K562 (cell line): Measurements from ENCODE around the gene CEP192. TPM values are rescaled to one million over a fixed set of nuclear protein-coding genes. Genes with fewer than 3 reads are reported as not detected.

ENCODE experiments used
- DPF2 ChIP-seq: fragments of 450-650 bp; IDR thresholded peaks from 2 replicates; pipeline ENCODE4 v1.6.1; 2016
- EWSR1 ChIP-seq: fragments of 450-650 bp; IDR thresholded peaks from 2 replicates; pipeline ENCODE4 v1.6.1; 2018; ENCODE audit warnings: borderline replicate concordance, mild to moderate bottlenecking, low read depth, moderate library complexity; ENCODE audit not compliant: partially characterized antibody
- KLF10 ChIP-seq: fragments of 250-450 bp; sonication (Bioruptor Pico); IDR thresholded peaks from 2 replicates; pipeline ENCODE4 v1.6.1; 2021; ENCODE audit warnings: matching md5 sums
- MIER1 ChIP-seq: fragments of 450-650 bp; IDR thresholded peaks from 2 replicates; pipeline ENCODE4 v1.6.1; 2016; ENCODE audit warnings: antibody characterized with exemption, mild to moderate bottlenecking, low read depth
- TAF7 ChIP-seq: fragments of 450-650 bp; IDR thresholded peaks from 2 replicates; pipeline ENCODE4 v1.6.1; 2016; ENCODE audit warnings: missing genetic modification characterization, missing compliant biosample characterization
- TEAD1 ChIP-seq, 2 experiments: fragments of 450-650 bp in 1 of 2; sonication (generic) in 1 of 2; formaldehyde crosslinking; IDR thresholded peaks; 2 replicates each; pipeline versions ENCODE4 v1.4.0 to v1.8.0; 2020 to 2022; ENCODE audit warnings: mild to moderate bottlenecking in 2 of 2, missing genetic modification reagents in 1 of 2
- ZNF253 ChIP-seq: fragments of 250-450 bp; sonication (Bioruptor Pico); conservative IDR thresholded peaks from 2 replicates; pipeline ENCODE4 v1.6.1; 2021; ENCODE audit warnings: mild to moderate bottlenecking
- polyA plus RNA-seq, 8 experiments: library from polyadenylated mRNA; depleted of rRNA in 4 of 8; stranded (reverse) in 5 of 8; unstranded in 3 of 8; fragments of >200 nt; fragmentation: Nextera tagmentation in 2 of 8; fragmentation: Illumina TruSeq in 1 of 8; extraction: Ambion mirVana in 2 of 8; extraction: Trizol in 1 of 8; gene quantifications; 2 replicates each; pipeline versions ENCODE4 v1.2.1 to v1.2.3, GENCODE V29; 2011 to 2014; ENCODE audit warnings: inconsistent platforms in 1 of 8, missing spikeins in 1 of 8
- total RNA-seq, 7 experiments: library from RNA; depleted of rRNA in 6 of 7; stranded (reverse); fragments of >200 nt in 6 of 7; fragmentation: Illumina TruSeq in 2 of 7; extraction: Trizol in 2 of 7; gene quantifications; 2 replicates each; pipeline versions ENCODE4 v1.2.1 to v1.2.3, GENCODE V29; 2011 to 2021; ENCODE audit warnings: low replicate concordance in 1 of 7
- TF ChIP-seq, protein P1 (sequence below), 2 experiments: fragments of 450-650 bp; IDR thresholded peaks; 2 replicates each; pipeline ENCODE4 v1.6.1; 2016
- TF ChIP-seq, protein P2 (sequence below): fragments of 250-450 bp; sonication (Bioruptor Pico); IDR thresholded peaks from 2 replicates; pipeline ENCODE4 v1.5.0; 2022; ENCODE audit warnings: mild to moderate bottlenecking
- TF ChIP-seq, protein P3 (sequence below): fragments of 450-650 bp; formaldehyde crosslinking; conservative IDR thresholded peaks from 2 replicates; pipeline ENCODE4 v1.4.0; 2022; ENCODE audit warnings: mild to moderate bottlenecking, missing genetic modification characterization
- TF ChIP-seq, protein P4 (sequence below): fragments of 450-650 bp; formaldehyde crosslinking; IDR thresholded peaks from 2 replicates; pipeline ENCODE4 v1.4.0; 2022; ENCODE audit warnings: missing genetic modification characterization
- TF ChIP-seq, protein P5 (sequence below), 2 experiments: fragments of 450-650 bp; IDR thresholded peaks; 2 replicates each; pipeline ENCODE4 v1.6.1; 2016; ENCODE audit warnings: mild to moderate bottlenecking in 2 of 2, borderline replicate concordance in 1 of 2, low read depth in 1 of 2, moderate library complexity in 1 of 2

CEP192 gene
- total and polyA plus RNA-seq, 9 of the 15 experiments (the other 6 are each of a cell fraction or from before 2014, with no cell fraction given), result 14.4 to 54.4 (median 35.8) TPM

DNA sequence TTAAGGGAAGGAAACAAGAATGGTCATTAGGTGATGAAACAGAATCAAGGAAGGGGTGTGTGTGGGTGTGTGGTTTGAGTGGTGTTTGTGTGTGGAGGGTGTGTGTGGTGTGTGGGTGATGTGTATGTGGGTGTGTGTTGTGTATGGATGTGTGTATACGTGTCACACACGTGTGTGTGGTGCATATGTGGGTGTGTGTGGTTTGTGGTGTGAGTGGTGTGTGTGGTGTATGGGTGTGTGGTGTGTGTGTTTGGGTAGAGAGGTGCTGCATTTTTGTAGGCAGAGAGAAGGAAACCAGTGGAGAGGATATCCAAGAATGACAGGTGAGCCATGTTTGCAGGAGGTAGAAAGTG is 1.1 kb upstream of the CEP192 start (continued):
- TF ChIP-seq MIER1 (peak; percentile 66; the same call in 1 of the 2 replicates), TAF7 (tag) (0 out of 2 replicates have a peak, but pooled peaks have one; percentile 11), KLF10 (CRISPR knock-in tag) (no peak), ZNF253 (CRISPR knock-in tag) (no peak), DPF2 (peak; percentile 80), EWSR1 (no peak), TEAD1 (CRISPR knock-in tag; IDR thresholded peaks at IDR 0.05) (no peak)
- TF ChIP-seq, protein P1, sequence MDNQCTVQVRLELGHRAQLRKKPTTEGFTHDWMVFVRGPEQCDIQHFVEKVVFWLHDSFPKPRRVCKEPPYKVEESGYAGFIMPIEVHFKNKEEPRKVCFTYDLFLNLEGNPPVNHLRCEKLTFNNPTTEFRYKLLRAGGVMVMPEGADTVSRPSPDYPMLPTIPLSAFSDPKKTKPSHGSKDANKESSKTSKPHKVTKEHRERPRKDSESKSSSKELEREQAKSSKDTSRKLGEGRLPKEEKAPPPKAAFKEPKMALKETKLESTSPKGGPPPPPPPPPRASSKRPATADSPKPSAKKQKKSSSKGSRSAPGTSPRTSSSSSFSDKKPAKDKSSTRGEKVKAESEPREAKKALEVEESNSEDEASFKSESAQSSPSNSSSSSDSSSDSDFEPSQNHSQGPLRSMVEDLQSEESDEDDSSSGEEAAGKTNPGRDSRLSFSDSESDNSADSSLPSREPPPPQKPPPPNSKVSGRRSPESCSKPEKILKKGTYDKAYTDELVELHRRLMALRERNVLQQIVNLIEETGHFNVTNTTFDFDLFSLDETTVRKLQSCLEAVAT (IDR thresholded peaks at IDR 0.05), result peak; percentile 88
- TF ChIP-seq, protein P2, sequence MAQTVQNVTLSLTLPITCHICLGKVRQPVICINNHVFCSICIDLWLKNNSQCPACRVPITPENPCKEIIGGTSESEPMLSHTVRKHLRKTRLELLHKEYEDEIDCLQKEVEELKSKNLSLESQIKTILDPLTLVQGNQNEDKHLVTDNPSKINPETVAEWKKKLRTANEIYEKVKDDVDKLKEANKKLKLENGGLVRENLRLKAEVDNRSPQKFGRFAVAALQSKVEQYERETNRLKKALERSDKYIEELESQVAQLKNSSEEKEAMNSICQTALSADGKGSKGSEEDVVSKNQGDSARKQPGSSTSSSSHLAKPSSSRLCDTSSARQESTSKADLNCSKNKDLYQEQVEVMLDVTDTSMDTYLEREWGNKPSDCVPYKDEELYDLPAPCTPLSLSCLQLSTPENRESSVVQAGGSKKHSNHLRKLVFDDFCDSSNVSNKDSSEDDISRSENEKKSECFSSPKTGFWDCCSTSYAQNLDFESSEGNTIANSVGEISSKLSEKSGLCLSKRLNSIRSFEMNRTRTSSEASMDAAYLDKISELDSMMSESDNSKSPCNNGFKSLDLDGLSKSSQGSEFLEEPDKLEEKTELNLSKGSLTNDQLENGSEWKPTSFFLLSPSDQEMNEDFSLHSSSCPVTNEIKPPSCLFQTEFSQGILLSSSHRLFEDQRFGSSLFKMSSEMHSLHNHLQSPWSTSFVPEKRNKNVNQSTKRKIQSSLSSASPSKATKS (CRISPR knock-in tag), result no peak
- TF ChIP-seq, protein P3, sequence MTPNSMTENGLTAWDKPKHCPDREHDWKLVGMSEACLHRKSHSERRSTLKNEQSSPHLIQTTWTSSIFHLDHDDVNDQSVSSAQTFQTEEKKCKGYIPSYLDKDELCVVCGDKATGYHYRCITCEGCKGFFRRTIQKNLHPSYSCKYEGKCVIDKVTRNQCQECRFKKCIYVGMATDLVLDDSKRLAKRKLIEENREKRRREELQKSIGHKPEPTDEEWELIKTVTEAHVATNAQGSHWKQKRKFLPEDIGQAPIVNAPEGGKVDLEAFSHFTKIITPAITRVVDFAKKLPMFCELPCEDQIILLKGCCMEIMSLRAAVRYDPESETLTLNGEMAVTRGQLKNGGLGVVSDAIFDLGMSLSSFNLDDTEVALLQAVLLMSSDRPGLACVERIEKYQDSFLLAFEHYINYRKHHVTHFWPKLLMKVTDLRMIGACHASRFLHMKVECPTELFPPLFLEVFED, result peak; percentile 98
- TF ChIP-seq, protein P4, sequence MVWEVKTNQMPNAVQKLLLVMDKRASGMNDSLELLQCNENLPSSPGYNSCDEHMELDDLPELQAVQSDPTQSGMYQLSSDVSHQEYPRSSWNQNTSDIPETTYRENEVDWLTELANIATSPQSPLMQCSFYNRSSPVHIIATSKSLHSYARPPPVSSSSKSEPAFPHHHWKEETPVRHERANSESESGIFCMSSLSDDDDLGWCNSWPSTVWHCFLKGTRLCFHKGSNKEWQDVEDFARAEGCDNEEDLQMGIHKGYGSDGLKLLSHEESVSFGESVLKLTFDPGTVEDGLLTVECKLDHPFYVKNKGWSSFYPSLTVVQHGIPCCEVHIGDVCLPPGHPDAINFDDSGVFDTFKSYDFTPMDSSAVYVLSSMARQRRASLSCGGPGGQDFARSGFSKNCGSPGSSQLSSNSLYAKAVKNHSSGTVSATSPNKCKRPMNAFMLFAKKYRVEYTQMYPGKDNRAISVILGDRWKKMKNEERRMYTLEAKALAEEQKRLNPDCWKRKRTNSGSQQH (CRISPR knock-in tag), result peak; percentile 97
- TF ChIP-seq, protein P5, sequence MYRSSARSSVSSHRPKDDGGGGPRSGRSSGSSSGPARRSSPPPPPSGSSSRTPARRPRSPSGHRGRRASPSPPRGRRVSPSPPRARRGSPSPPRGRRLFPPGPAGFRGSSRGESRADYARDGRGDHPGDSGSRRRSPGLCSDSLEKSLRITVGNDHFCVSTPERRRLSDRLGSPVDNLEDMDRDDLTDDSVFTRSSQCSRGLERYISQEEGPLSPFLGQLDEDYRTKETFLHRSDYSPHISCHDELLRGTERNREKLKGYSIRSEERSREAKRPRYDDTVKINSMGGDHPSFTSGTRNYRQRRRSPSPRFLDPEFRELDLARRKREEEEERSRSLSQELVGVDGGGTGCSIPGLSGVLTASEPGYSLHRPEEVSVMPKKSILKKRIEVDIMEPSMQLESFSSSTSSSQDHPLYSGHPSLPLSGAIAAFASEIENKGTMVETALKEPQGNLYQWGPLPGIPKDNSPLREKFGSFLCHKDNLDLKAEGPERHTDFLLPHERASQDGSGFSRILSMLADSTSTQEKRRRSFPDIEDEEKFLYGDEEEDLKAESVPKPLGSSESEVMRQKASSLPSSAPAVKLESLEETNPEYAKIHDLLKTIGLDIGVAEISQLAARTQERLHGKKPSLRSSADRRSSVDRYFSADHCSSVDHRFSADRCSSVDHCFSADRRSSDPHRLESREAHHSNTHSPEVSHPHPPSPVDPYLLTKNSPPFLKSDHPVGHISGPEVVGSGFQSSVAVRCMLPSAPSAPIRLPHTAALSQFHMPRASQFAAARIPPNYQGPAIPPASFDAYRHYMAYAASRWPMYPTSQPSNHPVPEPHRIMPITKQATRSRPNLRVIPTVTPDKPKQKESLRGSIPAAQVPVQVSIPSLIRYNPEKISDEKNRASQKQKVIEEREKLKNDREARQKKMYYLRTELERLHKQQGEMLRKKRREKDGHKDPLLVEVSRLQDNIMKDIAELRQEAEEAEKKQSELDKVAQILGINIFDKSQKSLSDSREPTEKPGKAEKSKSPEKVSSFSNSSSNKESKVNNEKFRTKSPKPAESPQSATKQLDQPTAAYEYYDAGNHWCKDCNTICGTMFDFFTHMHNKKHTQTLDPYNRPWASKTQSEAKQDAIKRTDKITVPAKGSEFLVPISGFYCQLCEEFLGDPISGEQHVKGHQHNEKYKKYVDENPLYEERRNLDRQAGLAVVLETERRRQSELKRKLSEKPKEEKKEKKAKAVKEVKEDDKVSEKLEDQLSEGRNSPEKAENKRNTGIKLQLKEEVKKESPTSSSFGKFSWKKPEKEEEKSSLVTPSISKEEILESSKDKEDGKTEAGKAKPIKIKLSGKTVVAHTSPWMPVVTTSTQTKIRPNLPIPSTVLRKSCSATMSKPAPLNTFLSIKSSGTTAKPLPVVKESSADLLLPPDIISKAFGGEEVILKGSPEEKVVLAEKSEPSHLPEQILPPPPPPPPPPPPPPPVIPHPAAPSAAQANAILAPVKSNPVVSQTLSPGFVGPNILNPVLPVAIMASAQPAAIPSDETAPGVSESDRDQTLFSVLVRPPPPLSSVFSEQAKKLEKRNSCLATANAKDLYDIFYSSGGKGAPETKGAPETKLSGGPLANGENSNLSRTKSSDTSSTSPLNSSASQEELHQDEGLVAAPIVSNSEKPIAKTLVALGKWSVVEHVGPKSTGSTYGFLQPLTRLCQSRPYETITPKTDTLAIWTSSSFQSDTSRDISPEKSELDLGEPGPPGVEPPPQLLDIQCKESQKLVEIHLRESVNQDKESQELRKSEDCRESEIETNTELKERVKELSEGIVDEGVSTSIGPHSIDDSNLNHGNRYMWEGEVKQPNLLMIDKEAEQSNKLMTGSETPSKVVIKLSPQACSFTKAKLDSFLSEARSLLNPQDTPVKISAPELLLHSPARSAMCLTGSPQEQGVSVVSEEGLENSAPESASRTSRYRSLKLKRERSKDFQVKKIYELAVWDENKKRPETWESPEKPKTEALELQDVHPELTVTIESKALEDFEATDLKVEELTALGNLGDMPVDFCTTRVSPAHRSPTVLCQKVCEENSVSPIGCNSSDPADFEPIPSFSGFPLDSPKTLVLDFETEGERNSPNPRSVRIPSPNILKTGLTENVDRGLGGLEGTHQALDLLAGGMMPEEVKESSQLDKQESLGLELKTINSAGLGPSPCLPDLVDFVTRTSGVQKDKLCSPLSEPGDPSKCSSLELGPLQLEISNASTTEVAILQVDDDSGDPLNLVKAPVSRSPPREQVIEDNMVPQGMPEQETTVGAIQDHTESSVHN (IDR thresholded peaks at IDR 0.05; ENCODE audit: borderline replicate concordance in 1 of 2, low read depth in 1 of 2), result peak in 1 of 2 experiments; percentile 24; a peak in 1 of 4 replicates
